ENCODE data around the gene COL23A1.
A peak's percentile ranks its signal among the peaks of the same experiment; 100 is the strongest.

COL23A1 gene

GRCh38 chr5:178590141-178590923 is at the start of gene COL23A1:
Gene COL23A1, minus strand, starts transcription at chr5:178590393.
- peak within 1 kb of the TSS; percentile 1; the same call in 1 of the 2 replicates for H3K27ac ChIP-seq
- TF ChIP-seq CTCF (conservative IDR thresholded peaks at IDR 0.05): peak; percentile 87

- TF ChIP-seq CTCF (conservative IDR thresholded peaks at IDR 0.05): no peak
- H3K27ac ChIP-seq: no peak overlapping the region
Observed at GRCh38 chr5:178637356-178638074, 47.3 kb upstream of the COL23A1 start.

- no peak for TF ChIP-seq CTCF (conservative IDR thresholded peaks at IDR 0.05)
- no peak overlapping the region for H3K27ac ChIP-seq
Observed at GRCh38 chr5:178632285-178632684, 42.1 kb upstream of the COL23A1 start.

- no peak overlapping the region for H3K27ac ChIP-seq
Observed at GRCh38 chr5:178630951-178631350, 40.8 kb upstream of the COL23A1 start.

GRCh38 chr5:178630475-178630930 is 40.3 kb upstream of the COL23A1 start:
- H3K27ac ChIP-seq: no peak overlapping the region
- no peak for TF ChIP-seq CTCF (conservative IDR thresholded peaks at IDR 0.05)

More at GRCh38 chr5:178630951-178631350, 40.8 kb upstream of the COL23A1 start:
- TF ChIP-seq CTCF (conservative IDR thresholded peaks at IDR 0.05): no peak

- H3K27ac ChIP-seq: peak overlapping the region; percentile 88
Observed at GRCh38 chr5:178627259-178627598, 37.0 kb upstream of the COL23A1 start.

More at GRCh38 chr5:178627259-178627598, 37.0 kb upstream of the COL23A1 start:
- no peak for TF ChIP-seq CTCF (conservative IDR thresholded peaks at IDR 0.05)

Measured in VCaP (cell line).